ENCODE measurements around the gene GPX1.
"Not testable (repeated sequence)": the region's sequence is repeated elsewhere in the genome, so short reads cannot be mapped to it uniquely, and the experiment has no call there.

The GPX1 gene

GRCh38 chr3:49358217-49358883 is at the start of gene GPX1:
Gene GPX1, minus strand, starts transcription at chr3:49358353. Its CDS starts 75 bp downstream, at chr3:49358278.
- DNase-seq (ENCODE audit: insufficient read length, low spot score) (peak; percentile 92), FAIRE-seq (peak; percentile 93)

- DNase-seq (ENCODE audit: insufficient read length, low spot score) (no peak), FAIRE-seq (peak; percentile 33)
Observed at GRCh38 chr3:49406571-49407565, 48.7 kb upstream of the GPX1 start.

- not testable (repeated sequence) for FAIRE-seq; DNase-seq (ENCODE audit: insufficient read length, low spot score)
Observed at GRCh38 chr3:49405570-49405969, 47.4 kb upstream of the GPX1 start.

GRCh38 chr3:49403891-49404290 is 45.7 kb upstream of the GPX1 start:
- FAIRE-seq (no peak), DNase-seq (ENCODE audit: insufficient read length, low spot score) (no peak)

GRCh38 chr3:49401766-49402165 is 43.6 kb upstream of the GPX1 start:
- no peak for DNase-seq (ENCODE audit: insufficient read length, low spot score)
- no peak for FAIRE-seq

- FAIRE-seq, result no peak
Observed at GRCh38 chr3:49399461-49399860, 41.3 kb upstream of the GPX1 start.

GRCh38 chr3:49397470-49397869 is 39.3 kb upstream of the GPX1 start:
- DNase-seq (ENCODE audit: insufficient read length, low spot score), result no peak
- FAIRE-seq, result no peak

More at GRCh38 chr3:49399461-49399860, 41.3 kb upstream of the GPX1 start:
- DNase-seq (ENCODE audit: insufficient read length, low spot score), result no peak

GRCh38 chr3:49391310-49391709 is 33.2 kb upstream of the GPX1 start:
- not testable (repeated sequence) for FAIRE-seq; DNase-seq (ENCODE audit: insufficient read length, low spot score)

- DNase-seq (ENCODE audit: insufficient read length, low spot score) (no peak), FAIRE-seq (no peak)
Observed at GRCh38 chr3:49389297-49389696, 31.1 kb upstream of the GPX1 start.

- FAIRE-seq, result no peak
- DNase-seq (ENCODE audit: insufficient read length, low spot score), result no peak
Observed at GRCh38 chr3:49388289-49388820, 30.2 kb upstream of the GPX1 start.

- FAIRE-seq (no peak), DNase-seq (ENCODE audit: insufficient read length, low spot score) (no peak)
Observed at GRCh38 chr3:49387721-49388120, 29.6 kb upstream of the GPX1 start.

GRCh38 chr3:49386056-49386756 is 28.1 kb upstream of the GPX1 start:
- FAIRE-seq (no peak), DNase-seq (ENCODE audit: insufficient read length, low spot score) (no peak)

GRCh38 chr3:49385617-49386016 is 27.5 kb upstream of the GPX1 start:
- FAIRE-seq (no peak), DNase-seq (ENCODE audit: insufficient read length, low spot score) (no peak)

- no peak for FAIRE-seq
- DNase-seq (ENCODE audit: insufficient read length, low spot score), result no peak
Observed at GRCh38 chr3:49383387-49383786, 25.2 kb upstream of the GPX1 start.

GRCh38 chr3:49378249-49378895 is 20.2 kb upstream of the GPX1 start:
- FAIRE-seq, result no peak
- DNase-seq (ENCODE audit: insufficient read length, low spot score), result no peak

GRCh38 chr3:49377483-49377882 is 19.3 kb upstream of the GPX1 start:
- FAIRE-seq (no peak), DNase-seq (ENCODE audit: insufficient read length, low spot score) (no peak)

GRCh38 chr3:49371946-49372345 is 13.8 kb upstream of the GPX1 start:
- FAIRE-seq (no peak), DNase-seq (ENCODE audit: insufficient read length, low spot score) (no peak)

GRCh38 chr3:49370585-49371290 is 12.6 kb upstream of the GPX1 start:
- FAIRE-seq (no peak), DNase-seq (ENCODE audit: insufficient read length, low spot score) (no peak)

GRCh38 chr3:49362561-49362960 is 4.4 kb upstream of the GPX1 start:
- DNase-seq (ENCODE audit: insufficient read length, low spot score), result no peak
- FAIRE-seq, result no peak

- DNase-seq (ENCODE audit: insufficient read length, low spot score), result no peak
Observed at GRCh38 chr3:49359623-49360022, 1.5 kb upstream of the GPX1 start.

More at GRCh38 chr3:49359623-49360022, 1.5 kb upstream of the GPX1 start:
- no peak for FAIRE-seq
